ENCODE measurements around the gene NMT2.

GRCh38 chr10:15213461-15213861 lies 45.0 kb upstream of the NMT2 start:
- TF ChIP-seq HOXB5 (CRISPR knock-in tag; IDR thresholded peaks at IDR 0.05) = no peak
- no peak for TF ChIP-seq MAFK (IDR thresholded peaks at IDR 0.05; ENCODE audit: partially characterized antibody)
- no peak for TF ChIP-seq CTCF (IDR thresholded peaks at IDR 0.05)
- TF ChIP-seq JUNB (IDR thresholded peaks at IDR 0.05) = no peak
